Tibial artery (tissue), 4 donors: ENCODE results near the gene MEG3.

Experiments
- DNase-seq, 2 donors: peaks; one replicate each; pipeline ENCODE4 v3.0.0-alpha.2; 2019
- H3K27ac ChIP-seq, 2 donors: fragments of 200-600 bp; sonication (generic) in 1 of 2; 1 replicate in 1 of 2; 2 replicates in 1 of 2; pipeline ENCODE4 v1.5.1; 2018 to 2019; ENCODE audit warnings: mild to moderate bottlenecking in 1 of 2
- H3K27me3 ChIP-seq, 2 donors: fragments of 200-600 bp; sonication (generic) in 1 of 2; one replicate each; pipeline versions ENCODE4 v1.5.1 to v1.6.0; 2016 to 2019
- H3K36me3 ChIP-seq, 3 donors: fragments of 200-600 bp; sonication (generic) in 2 of 3; one replicate each; pipeline ENCODE4 v1.5.1; 2016 to 2019; ENCODE audit warnings: mild to moderate bottlenecking in 2 of 3
- H3K4me1 ChIP-seq, 4 donors: fragments of 200-600 bp; sonication (generic) in 2 of 4; 1 replicate in 3 of 4; 2 replicates in 1 of 4; pipeline ENCODE4 v1.5.1; 2016 to 2019
- H3K4me3 ChIP-seq, 2 donors: fragments of 200-600 bp; sonication (generic) in 1 of 2; 1 replicate in 1 of 2; 2 replicates in 1 of 2; pipeline ENCODE4 v1.5.1; 2018 to 2019; ENCODE audit warnings: mild to moderate bottlenecking in 2 of 2
- H3K9me3 ChIP-seq, 3 donors: fragments of 200-600 bp; sonication (generic) in 1 of 3; one replicate each; pipeline ENCODE4 v1.5.1; 2016 to 2019
- CTCF ChIP-seq, 2 experiments: fragments of 200-600 bp in 1 of 2; fragments of 450-650 bp in 1 of 2; IDR thresholded peaks; one replicate each; pipeline ENCODE4 v1.5.1; 2017 to 2019; ENCODE audit warnings: antibody characterized with exemption in 2 of 2, mild to moderate bottlenecking in 1 of 2, moderate library complexity in 1 of 2
- intact Hi-C: fragments of 100-400 bp; cut with DNase I; formaldehyde crosslinking; loops from one replicate; pipeline ENCODE4 v1.15.0; 2023; ENCODE audit warnings: low total_unique reads

Gene MEG3

DNA sequence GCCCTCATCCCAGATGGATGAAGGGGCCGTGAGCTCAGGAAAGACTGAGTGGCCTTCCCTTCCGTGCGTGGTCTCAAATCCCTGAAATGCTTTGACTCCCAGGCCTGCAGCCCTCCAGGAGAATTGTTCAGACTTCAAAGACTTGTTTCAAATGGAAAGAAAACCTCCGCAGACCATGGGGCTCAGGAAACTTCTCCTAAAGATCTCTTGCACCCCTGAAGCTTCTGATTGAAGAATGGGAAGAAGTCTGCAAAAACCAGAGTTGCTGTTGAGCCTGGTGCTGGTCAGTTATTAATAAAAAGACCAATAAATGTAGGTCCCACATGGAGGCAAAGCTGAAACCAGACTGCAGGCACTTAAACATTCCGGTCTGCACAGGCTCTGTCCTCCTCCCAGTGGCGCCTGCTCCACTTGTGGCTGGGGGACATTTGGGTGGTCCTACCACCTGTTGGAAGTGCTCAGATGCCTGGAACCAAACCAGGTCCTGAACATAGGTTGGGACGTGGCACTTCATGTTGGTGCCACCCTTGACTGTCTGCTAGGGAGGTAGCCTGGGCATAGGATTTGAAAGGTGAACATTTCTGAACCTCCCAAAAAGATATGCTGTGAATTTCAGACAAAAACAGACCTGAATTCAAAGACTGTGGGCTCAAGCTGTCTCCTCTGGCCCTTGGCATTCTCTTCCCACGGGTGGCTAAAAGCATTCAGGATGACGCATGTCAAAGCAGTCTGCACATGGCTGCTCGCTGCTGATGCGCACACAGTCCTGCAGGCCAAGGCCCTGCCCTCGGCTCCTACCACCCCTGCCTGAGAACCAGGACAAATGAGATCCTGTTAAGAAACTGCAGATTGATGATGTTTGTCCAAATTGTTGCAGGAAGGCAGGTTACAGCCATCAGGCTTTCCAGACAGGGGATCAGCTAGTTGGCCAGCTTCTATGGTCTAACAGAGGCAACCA, 36.2 kb upstream of the MEG3 start:
- no peaks in the 10 kb centered on the region for H3K4me1 ChIP-seq
- H3K27ac ChIP-seq, result no peak overlapping the region
- DNase-seq, result no peak
- H3K27me3 ChIP-seq, result peaks cover 0 to 50% of the 10 kb centered on the region in 2 donors
- H3K4me3 ChIP-seq, result no peak overlapping the region
- no peaks in the 10 kb centered on the region for H3K36me3 ChIP-seq
- no peaks in the 10 kb centered on the region for H3K9me3 ChIP-seq
- intact Hi-C loops, result no loop called here
- no peak for TF ChIP-seq CTCF (IDR thresholded peaks at IDR 0.05)

DNA sequence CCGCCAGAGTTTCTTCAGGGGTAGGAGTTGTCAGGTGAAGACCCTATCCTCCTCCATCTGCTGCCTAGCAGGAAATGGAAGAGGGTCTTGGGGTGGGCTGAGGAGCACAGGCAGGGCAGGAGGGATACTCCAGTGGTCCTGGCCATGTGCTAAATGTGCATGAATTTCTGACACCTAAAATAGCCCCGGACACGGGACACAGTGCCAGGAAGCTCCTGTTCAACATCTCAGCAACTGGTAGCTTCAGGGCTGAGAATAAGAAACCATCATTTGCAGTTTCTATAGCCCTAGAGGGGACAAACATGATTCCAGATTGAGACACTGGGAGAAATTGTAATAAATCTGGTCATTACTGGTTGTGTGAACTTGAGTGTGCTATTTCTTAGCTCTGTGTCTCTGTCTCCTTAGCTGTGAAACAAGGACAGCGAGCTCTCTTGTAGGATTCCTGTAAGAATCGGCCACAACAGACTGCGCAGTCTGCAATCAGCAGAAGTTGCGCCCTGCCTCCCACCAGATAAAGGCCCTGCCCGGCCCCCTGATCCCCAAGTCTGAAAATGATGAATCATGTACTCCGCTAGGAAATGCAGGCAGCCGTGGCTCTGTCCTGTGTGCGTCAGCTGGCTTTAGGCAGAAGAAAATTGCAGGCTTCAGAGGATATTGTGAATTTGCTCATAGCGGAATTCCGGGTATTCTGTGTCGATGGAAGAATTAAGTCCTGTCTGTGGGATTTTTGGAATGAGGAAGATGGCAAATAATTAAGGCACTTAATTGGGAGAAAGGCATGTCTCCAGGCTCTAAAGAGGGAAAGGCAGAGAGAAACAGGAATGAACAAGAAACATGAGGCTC, 35.2 kb upstream of the MEG3 start:
- H3K9me3 ChIP-seq, result no peaks in the 10 kb centered on the region
- peaks cover 0 to 49% of the 10 kb centered on the region in 2 donors for H3K27me3 ChIP-seq
- no peak overlapping the region for H3K4me3 ChIP-seq
- H3K27ac ChIP-seq, result no peak overlapping the region
- no peak for DNase-seq
- no peak for TF ChIP-seq CTCF (IDR thresholded peaks at IDR 0.05)
- intact Hi-C loops, result no loop called here
- no peaks in the 10 kb centered on the region for H3K36me3 ChIP-seq
- H3K4me1 ChIP-seq, result no peaks in the 10 kb centered on the region

- intact Hi-C loops, result no loop called here
- no peak overlapping the region for H3K4me3 ChIP-seq
- no peak for DNase-seq
- peaks cover 0 to 49% of the 10 kb centered on the region in 2 donors for H3K27me3 ChIP-seq
- TF ChIP-seq CTCF (IDR thresholded peaks at IDR 0.05), result no peak
- no peaks in the 10 kb centered on the region for H3K36me3 ChIP-seq
- no peak overlapping the region for H3K27ac ChIP-seq
- H3K9me3 ChIP-seq, result no peaks in the 10 kb centered on the region
- H3K4me1 ChIP-seq, result no peaks in the 10 kb centered on the region
These were observed 34.6 kb upstream of the MEG3 start for GRCh38 chr14:100791348-100791735.

DNA sequence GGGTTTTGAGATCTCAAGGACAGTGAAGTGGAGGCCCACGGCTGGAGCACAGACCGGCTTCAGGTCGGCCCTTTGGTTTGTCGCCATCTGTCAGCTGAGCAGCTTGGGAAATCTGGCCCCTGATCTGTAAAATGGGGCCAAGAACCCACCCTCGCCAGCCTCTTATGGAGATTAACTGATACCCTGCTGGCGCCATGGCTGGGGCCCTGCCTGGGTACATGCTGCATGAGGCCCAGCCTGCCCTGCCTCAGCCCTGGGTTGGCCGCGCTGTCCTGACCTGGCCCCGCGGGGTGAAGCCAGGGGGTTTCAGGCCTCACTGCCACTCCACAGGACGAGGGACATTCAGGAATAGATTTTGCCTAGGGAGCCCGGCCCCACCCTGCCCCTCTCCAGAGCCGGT, 33.9 kb upstream of the MEG3 start:
- Histone ChIP-seq H3K36me3 (no peaks in the 10 kb centered on the region), H3K27ac (no peak overlapping the region), H3K4me3 (no peak overlapping the region), H3K4me1 (no peaks in the 10 kb centered on the region), H3K27me3 (peaks cover 0 to 49% of the 10 kb centered on the region in 2 donors), H3K9me3 (no peaks in the 10 kb centered on the region)
- intact Hi-C loops, result no loop called here
- no peak for DNase-seq
- TF ChIP-seq CTCF (IDR thresholded peaks at IDR 0.05), result no peak

- no peak for DNase-seq
- Histone ChIP-seq H3K27me3 (peaks cover 0 to 11% of the 10 kb centered on the region in 2 donors), H3K36me3 (no peaks in the 10 kb centered on the region), H3K27ac (no peak overlapping the region), H3K4me1 (no peaks in the 10 kb centered on the region), H3K4me3 (no peak overlapping the region), H3K9me3 (no peaks in the 10 kb centered on the region)
- intact Hi-C loops, result no loop called here
- no peak for TF ChIP-seq CTCF (IDR thresholded peaks at IDR 0.05)
These were observed 29.0 kb upstream of the MEG3 start for GRCh38 chr14:100796946-100797345.
